Muscle of leg (tissue), 16 donors: ENCODE data around the gene SEZ6. TPM values are rescaled to one million over a fixed set of nuclear protein-coding genes. Genes with fewer than 3 reads are reported as not detected.
A peak's percentile ranks its signal among the peaks of the same experiment; 100 is the strongest.

Source experiments
- DNase-seq: peaks from one replicate; pipeline ENCODE4 v3.0.0; 2013
- H3K27ac ChIP-seq: one replicate; pipeline ENCODE4 v1.5.1; 2013; ENCODE audit warnings: mild to moderate bottlenecking, low read length, control low read depth
- H3K27me3 ChIP-seq: one replicate; pipeline ENCODE4 v1.6.1; 2013; ENCODE audit warnings: low read length; ENCODE audit not compliant: control insufficient read depth, insufficient read depth
- H3K36me3 ChIP-seq: one replicate; pipeline ENCODE4 v1.6.1; 2013; ENCODE audit warnings: low read length; ENCODE audit not compliant: control insufficient read depth, insufficient read depth
- H3K4me1 ChIP-seq: one replicate; pipeline ENCODE4 v1.6.1; 2013; ENCODE audit warnings: low read length; ENCODE audit not compliant: control insufficient read depth, insufficient read depth
- H3K4me3 ChIP-seq: one replicate; pipeline ENCODE4 v1.5.1; 2013; ENCODE audit warnings: low read length, control low read depth
- H3K9me3 ChIP-seq: replicated peaks from 2 replicates; pipeline ENCODE4 v1.6.1; 2013; ENCODE audit warnings: low read depth, low read length; ENCODE audit not compliant: control insufficient read depth
- WGBS: methylation state at CpG from one replicate; pipeline ENCODE4 v1.1.5; 2013; ENCODE audit warnings: missing lambda C conversion rate; ENCODE audit not compliant: insufficient coverage; 5-methylcytosine and 5-hydroxymethylcytosine counted together
- long read RNA-seq, 11 donors: transcript quantifications; one replicate each; lab custom pipeline, GENCODE V29; 2026
- polyA plus RNA-seq, 8 donors: library from polyadenylated mRNA; unstranded; fragments of 120-200 nt; gene quantifications; one replicate each; pipeline versions ENCODE4 v1.2.1 to v1.2.3, GENCODE V29; 2013; ENCODE audit warnings: inconsistent platforms in 1 of 8, low replicate concordance in 1 of 8; ENCODE audit not compliant: insufficient read length in 8 of 8, insufficient read depth in 1 of 8
- total RNA-seq: library from RNA; stranded (reverse); fragments of 120-200 nt; gene quantifications from one replicate; pipeline ENCODE4 v1.2.4, GENCODE V29; 2013

Gene SEZ6, protein sequence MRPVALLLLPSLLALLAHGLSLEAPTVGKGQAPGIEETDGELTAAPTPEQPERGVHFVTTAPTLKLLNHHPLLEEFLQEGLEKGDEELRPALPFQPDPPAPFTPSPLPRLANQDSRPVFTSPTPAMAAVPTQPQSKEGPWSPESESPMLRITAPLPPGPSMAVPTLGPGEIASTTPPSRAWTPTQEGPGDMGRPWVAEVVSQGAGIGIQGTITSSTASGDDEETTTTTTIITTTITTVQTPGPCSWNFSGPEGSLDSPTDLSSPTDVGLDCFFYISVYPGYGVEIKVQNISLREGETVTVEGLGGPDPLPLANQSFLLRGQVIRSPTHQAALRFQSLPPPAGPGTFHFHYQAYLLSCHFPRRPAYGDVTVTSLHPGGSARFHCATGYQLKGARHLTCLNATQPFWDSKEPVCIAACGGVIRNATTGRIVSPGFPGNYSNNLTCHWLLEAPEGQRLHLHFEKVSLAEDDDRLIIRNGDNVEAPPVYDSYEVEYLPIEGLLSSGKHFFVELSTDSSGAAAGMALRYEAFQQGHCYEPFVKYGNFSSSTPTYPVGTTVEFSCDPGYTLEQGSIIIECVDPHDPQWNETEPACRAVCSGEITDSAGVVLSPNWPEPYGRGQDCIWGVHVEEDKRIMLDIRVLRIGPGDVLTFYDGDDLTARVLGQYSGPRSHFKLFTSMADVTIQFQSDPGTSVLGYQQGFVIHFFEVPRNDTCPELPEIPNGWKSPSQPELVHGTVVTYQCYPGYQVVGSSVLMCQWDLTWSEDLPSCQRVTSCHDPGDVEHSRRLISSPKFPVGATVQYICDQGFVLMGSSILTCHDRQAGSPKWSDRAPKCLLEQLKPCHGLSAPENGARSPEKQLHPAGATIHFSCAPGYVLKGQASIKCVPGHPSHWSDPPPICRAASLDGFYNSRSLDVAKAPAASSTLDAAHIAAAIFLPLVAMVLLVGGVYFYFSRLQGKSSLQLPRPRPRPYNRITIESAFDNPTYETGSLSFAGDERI
- 0.04 TPM for total RNA-seq
- under 1 TPM; 0.09 to 0.44 (median 0.30) TPM for polyA plus RNA-seq
- long read RNA-seq, donor 1 = 0 reads
- long read RNA-seq, donor 2 = 0 reads
- long read RNA-seq, donor 3 = 0 reads
- long read RNA-seq, donor 4 = 0 reads
- long read RNA-seq, donor 5 = 0 reads
- long read RNA-seq, donor 6 = 0 reads
- long read RNA-seq, donor 7 = 0 reads
- long read RNA-seq, donor 8 = 0 reads
- long read RNA-seq, donor 9 = 0 reads
- long read RNA-seq, donor 10 = 0 reads
- long read RNA-seq, donor 11 = 0 reads

DNA sequence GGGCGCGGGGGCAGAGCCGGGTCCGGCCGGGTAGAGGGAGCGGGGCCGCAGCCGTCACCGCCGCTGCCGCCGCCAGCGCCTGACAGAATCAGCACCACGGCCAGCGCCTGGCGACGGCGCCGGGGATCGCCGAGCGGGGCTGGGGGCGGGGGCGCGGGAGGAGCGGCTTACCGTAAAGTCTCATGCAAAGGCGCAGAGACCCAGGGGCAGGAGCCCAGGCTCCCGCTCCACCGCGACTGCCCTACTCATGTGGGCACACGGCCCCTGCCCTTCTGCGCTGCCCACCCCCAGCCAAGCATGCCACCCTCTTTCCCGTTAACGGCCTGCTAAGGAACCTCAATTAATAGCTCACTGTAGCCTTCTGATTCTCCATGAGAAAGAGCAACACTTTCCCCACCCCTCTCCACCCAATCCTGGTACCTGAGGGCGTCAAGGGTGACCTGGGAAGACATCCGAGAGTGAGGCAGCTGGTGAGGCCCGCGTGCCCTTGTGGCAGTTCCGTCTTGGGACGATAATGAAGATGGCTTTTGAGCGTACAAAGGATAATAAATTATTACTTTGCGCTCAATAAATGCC, at the start of gene SEZ6:
SEZ6 (minus strand) TSS at position 98 of the 576 bp plus-strand sequence. CDS start 164 bp downstream, outside the sequence.
- Histone ChIP-seq H3K4me1 (peaks cover 7% of the 10 kb centered on the region), H3K9me3 (no peaks in the 10 kb centered on the region), H3K4me3 (no peak within 1 kb of the TSS), H3K27ac (no peak within 1 kb of the TSS), H3K27me3 (peaks cover 90% of the 10 kb centered on the region), H3K36me3 (no peaks in the 10 kb centered on the region)
- under 1% methylated on average over 35 of the region's 43 CpGs for WGBS
- peak; percentile 89 for DNase-seq

DNA sequence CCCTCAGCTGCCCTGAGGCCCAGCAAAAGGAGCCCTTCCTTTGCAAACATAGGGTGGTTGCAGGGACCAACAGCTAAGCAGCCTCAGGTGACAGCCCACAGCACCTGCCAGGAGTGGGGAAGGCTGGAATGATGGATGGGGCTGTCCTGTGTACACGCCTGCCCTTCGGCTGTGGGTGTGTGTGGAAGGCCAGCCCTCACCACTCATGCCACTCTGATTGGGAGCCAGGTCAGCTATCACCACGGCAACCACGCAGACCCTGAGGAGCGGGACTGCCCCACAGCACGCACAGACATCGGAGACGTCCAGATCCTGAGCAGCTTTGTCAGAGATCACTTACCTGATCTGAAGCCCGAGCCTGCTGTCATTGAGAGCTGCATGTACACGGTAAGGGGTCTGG, 49.0 kb upstream of the SEZ6 start:
- no peaks in the 10 kb centered on the region for H3K4me1 ChIP-seq
- no peaks in the 10 kb centered on the region for H3K36me3 ChIP-seq
- 14% methylated on average over 2 of the region's 10 CpGs for WGBS
- H3K4me3 ChIP-seq = no peak overlapping the region
- peaks cover 30% of the 10 kb centered on the region for H3K27me3 ChIP-seq
- no peak overlapping the region for H3K27ac ChIP-seq
- no peaks in the 10 kb centered on the region for H3K9me3 ChIP-seq
- no peak for DNase-seq

DNA sequence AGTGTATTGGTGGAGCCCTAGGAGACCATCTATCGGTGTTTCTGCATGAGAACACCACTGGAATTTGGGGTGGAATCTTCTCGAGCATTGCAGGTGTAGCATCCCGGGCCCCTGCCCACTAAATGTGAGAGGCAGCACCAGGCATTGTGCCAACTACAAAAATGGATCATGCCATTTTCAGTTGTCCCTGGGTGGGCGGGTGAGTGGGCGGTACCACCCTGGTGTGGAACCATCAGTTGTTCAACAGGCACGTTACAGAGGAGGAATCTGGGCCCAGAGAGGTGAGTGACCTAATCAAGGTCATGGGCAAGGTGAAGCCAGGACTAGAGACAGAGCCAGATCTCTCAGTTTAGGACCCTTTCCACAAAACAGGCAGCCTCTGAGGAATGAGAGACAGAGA, 45.9 kb upstream of the SEZ6 start:
- DNase-seq = no peak
- H3K4me1 ChIP-seq = peaks cover 17% of the 10 kb centered on the region
- no peak overlapping the region for H3K4me3 ChIP-seq
- no peaks in the 10 kb centered on the region for H3K9me3 ChIP-seq
- H3K27me3 ChIP-seq = peaks cover 35% of the 10 kb centered on the region
- WGBS = 84% methylated on average over 6 of the region's 6 CpGs
- no peak overlapping the region for H3K27ac ChIP-seq
- H3K36me3 ChIP-seq = no peaks in the 10 kb centered on the region

DNA sequence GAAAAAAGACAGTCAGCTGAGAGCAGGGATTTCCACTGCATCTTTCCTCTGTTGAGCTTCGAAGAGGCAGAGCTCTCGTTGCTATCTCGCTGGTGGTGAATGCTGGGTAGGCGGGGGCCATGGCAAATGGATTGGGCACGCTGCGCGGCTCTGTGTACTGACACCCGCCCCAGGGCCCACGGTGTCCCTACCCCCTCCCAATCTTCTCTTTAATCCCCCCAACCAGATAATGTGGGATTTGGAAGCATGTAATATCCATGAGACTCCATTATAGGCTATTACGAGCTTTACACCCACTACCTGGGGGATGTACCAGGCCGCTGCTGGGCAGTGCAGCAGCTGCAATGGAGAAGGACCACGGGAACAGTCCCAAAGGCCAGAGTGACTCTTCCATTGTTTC, 45.4 kb upstream of the SEZ6 start:
- Histone ChIP-seq H3K9me3 (no peaks in the 10 kb centered on the region), H3K27ac (no peak overlapping the region), H3K4me1 (peaks cover 17% of the 10 kb centered on the region), H3K27me3 (peaks cover 32% of the 10 kb centered on the region), H3K36me3 (no peaks in the 10 kb centered on the region), H3K4me3 (no peak overlapping the region)
- WGBS = no CpG with 5 or more reads among the region's 12 CpGs
- no peak for DNase-seq

DNA sequence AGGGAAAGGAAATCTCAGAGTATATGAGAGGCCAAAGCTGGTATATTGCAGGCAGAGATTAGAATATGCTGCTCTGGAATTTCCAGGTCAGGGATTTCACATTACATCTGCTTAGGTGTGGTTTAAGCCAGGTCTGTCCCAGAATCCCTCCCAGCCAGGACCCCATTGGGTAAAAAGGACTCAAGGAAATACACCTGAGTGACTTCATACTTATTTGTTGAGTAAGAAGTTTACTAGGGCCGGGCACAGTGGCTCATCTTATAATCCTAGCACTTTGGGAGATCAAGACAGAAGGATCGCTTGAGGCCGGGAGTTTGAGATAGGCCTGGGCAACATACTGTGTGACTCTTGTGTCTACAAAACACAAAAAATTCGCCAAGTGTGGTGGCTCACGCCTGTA, 44.3 kb upstream of the SEZ6 start:
- H3K27me3 ChIP-seq = peaks cover 27% of the 10 kb centered on the region
- H3K4me3 ChIP-seq = no peak overlapping the region
- 94% methylated on average over 3 of the region's 5 CpGs for WGBS
- H3K27ac ChIP-seq = no peak overlapping the region
- H3K4me1 ChIP-seq = peaks cover 17% of the 10 kb centered on the region
- DNase-seq = no peak
- no peaks in the 10 kb centered on the region for H3K36me3 ChIP-seq
- no peaks in the 10 kb centered on the region for H3K9me3 ChIP-seq

DNA sequence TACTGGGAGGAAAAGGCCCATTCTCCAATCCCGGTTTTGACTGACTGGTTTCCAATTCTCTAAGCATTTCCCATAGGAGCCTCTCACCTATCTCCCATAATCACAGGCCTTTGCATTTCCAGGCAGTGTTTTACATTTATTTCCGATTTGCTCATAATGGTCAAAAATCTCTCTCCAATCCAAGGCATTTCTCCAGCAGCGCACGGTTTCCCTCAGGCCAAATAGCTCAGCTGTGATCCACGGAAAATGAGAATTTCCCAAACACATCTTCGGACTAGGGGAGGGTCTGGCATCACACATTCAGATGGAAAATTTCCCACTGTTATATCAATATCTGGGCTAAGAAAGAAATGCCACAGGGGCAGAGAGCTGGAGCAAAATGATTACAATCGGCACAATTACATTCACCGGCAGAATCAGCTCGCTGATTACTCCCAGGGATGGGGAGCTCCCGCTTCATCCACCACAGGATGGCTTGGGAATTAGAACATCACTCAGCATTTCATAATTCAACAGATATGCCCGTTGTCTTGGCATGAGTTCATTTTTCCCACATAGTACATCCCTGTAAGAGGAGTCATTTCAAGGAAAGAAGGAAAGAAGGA, 43.8 kb upstream of the SEZ6 start:
- Histone ChIP-seq H3K4me1 (peaks cover 17% of the 10 kb centered on the region), H3K9me3 (no peaks in the 10 kb centered on the region), H3K36me3 (no peaks in the 10 kb centered on the region), H3K27ac (no peak overlapping the region), H3K27me3 (peaks cover 27% of the 10 kb centered on the region), H3K4me3 (no peak overlapping the region)
- peak; percentile 58 for DNase-seq
- 25% methylated on average over 4 of the region's 11 CpGs for WGBS

DNA sequence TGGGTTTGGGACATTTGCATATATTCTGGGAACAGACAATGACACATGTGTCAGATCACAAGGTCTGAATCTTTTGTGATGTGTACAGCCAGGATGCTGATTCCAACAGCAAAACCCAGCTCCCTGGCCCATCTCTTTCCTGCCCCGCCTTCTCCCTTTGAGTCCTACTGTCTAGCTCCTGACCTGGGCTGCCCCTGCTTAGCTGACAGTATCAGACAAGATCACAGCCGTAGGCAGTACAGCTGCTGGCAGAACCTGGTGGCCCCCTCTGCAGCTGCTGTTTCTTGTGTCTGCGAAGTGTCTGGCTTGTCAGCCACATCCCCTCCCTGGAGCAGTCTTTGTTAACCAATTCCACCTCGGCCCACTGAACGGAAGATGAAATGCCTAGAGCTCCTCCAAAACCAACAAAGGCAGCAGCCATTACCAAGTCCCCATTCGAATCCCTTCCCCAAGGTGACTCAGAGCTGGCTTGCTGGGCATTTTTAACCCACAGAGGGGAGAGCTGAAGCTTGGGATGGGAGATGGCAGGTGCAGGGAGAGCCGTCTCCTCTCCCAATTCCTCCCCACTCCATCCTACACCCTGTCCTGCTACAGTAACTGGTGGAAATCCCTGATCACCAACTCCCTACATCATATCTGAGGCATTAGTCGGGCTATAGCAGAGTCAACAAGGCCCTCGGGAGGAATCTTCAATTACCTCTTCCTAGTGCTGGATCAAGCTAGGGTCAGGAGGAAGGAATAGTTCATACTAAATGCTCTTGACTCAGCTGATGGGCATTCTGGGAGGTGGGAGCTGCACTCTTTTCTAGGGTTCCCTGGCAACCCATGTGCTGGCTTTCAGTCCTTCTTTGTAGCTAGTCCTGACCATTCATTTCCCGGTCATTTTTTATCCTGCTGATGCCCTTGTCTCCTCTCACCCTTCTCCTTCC, 42.9 kb upstream of the SEZ6 start:
- peaks cover 18% of the 10 kb centered on the region for H3K4me1 ChIP-seq
- peaks cover 24% of the 10 kb centered on the region for H3K27me3 ChIP-seq
- no peaks in the 10 kb centered on the region for H3K36me3 ChIP-seq
- peak; percentile 66 for DNase-seq
- H3K4me3 ChIP-seq = no peak overlapping the region
- no peaks in the 10 kb centered on the region for H3K9me3 ChIP-seq
- H3K27ac ChIP-seq = no peak overlapping the region
- WGBS = 22% methylated on average over 3 of the region's 10 CpGs

DNA sequence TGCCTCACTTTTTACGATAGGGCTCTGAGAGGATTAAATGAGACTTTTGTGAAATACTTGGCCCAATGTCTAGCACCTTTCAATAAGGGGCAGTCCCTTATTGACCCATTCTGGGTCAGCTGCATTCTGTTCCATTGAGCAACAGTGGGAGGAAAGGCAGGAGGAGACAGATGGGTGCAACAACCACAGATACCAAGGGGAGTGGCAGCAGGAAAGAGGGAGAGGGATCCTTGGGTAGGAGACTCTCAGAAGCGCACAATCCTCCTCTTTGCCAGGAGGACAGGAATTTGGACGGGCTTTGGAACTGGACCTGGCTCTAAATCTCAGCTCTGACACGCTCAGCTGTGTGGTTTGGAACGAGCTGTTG, 40.6 kb upstream of the SEZ6 start:
- Histone ChIP-seq H3K4me1 (peaks cover 33% of the 10 kb centered on the region), H3K36me3 (no peaks in the 10 kb centered on the region), H3K27ac (no peak overlapping the region), H3K27me3 (peaks cover 16% of the 10 kb centered on the region), H3K9me3 (no peaks in the 10 kb centered on the region), H3K4me3 (no peak overlapping the region)
- WGBS = no CpG with 5 or more reads among the region's 5 CpGs
- no peak for DNase-seq
